Stimulated activated CD8-positive, alpha-beta memory T cell treated with anti-CD3 and anti-CD28 coated beads, Interleukin-4, amount 100 ng/mL, for 24 hours (primary cell): ENCODE data around the gene NTNG2.
A peak's percentile ranks its signal among the peaks of the same experiment; 100 is the strongest.

Experiments
- DNase-seq: peaks from one replicate; pipeline ENCODE4 v3.0.0-alpha.2; 2020; ENCODE audit warnings: low read depth

Gene NTNG2

GRCh38 chr9:132201780-132202703 is 40.2 kb downstream of the NTNG2 start:
- no peak for DNase-seq

DNA sequence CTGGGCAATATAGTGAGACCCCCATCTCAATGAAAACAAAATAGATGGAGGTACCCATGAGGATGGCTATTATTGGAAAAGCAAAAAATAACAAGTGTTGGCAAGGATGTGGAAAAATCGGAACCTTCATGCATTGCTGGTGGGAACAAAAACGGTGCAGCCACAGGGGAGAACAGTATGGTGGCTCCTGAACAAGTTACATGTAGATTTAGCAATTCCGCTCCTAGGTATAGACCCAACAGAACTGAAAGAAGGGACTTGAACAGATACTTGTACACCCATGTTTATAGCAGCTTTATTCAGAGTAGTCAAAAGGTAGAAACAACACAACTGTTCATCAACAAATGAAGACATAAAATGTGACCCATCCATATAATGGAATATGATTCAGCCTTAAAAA is 43.0 kb downstream of the NTNG2 start:
- no peak for DNase-seq

DNA sequence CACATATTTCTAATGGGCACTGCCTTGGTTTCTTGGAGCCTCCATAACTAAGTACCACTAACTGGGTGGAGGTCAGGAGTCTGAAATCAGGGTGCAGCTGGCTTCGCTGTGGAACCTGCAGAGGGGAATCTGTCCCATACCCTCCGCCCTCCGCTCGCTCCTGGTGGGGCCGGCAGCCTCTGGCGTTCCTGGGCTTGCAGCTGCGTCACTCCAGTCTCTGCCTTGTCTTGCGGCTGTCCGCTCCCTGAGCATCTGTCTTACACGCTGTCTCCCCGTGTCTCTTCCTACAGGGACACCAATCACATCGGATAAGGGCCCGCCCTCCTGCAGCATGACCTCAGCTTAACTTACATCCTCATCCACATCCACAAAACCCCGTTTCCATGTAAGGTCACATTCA is 45.4 kb downstream of the NTNG2 start:
- DNase-seq: no peak

DNA sequence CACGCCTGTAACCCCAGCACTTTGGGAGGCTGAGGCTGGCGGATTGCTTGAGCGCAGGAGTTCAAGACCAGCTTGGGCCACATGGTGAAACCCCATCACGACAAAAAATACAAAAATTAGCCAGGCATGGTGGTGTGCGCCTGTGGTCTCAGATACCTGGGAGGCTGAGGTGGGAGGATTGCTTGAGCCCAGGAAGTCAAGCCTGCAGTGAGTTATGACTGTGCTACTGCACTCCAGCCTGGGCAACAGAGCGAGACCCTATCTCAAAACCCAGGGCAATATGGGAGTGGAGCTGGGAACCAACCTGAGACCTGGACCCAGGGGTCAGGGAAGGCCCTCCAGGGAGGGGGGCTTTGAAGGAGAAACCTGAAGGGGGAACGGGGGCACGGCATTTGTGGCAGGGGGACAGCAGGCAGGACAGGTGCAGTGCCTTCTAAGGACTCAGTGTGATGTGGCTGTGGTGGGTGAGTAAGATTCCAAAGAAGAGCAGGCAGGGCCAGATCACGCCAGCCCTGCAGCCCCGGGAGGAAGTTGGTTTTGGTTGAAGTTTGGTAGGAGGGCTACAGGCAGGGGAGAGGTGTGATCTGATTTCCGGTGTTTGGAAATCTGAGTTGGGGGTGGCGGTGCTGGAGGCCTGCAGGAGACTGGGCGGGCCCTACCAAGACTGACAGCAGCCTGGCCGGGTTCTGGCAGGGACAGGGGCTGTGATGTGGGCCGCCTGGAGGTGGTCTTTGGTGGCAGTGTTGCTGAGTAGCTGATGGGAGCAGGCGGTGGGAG is 46.2 kb downstream of the NTNG2 start:
- no peak for DNase-seq

DNA sequence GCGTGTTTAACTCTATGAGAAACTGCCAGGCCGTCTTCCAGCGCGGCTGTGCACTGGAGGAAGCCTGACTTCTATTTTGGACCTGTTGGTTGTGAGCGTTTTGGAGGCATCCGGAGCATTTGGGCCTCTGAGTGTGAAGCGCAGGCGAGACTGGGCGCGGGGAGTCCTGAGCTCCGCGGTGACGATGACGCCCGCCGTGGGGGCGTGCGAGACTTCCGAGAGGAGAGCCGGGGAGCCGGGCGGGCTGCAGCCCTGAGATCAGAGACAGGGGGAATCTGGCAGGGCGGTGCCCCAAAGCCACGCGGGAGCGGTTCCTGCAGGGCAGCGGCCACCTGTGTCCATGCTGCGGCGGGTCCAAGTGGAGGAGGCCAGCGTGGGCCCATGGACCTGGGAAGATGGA is 47.4 kb downstream of the NTNG2 start:
- no peak for DNase-seq

GRCh38 chr9:132210472-132211145 is 48.8 kb downstream of the NTNG2 start:
- DNase-seq: peak; percentile 4

- no peak for DNase-seq
Measured at GRCh38 chr9:132211570-132211969, 49.7 kb downstream of the NTNG2 start.

DNA sequence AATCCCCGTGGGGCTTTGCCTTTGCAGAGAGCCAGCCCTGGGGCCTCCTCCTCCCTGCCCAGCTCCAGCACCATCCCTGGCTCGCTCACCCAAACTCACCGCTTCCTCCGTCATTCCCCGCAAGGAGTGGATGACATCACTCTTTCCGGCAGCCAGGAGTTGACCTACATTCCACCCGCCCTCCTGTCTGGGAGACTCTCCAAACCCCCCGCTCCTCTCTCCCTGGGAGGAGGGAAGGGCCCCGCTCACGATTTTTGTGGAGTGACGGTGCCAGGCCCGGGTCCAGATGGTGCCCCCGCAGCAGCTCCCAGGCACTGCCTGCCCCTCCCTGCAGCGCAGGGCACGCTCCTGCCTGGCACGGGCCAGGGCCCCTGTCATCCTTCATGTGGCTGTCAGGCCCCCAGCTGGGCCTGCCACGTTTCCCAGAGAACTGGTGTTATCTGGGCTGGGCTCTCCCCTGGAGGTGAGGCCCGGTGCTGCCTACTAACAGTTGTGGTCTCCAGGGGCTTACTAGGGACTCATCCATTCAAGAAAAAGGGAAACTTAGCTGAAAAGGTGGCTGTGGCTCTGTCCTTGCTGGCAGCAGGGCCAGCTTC is 52.3 kb downstream of the NTNG2 start:
- DNase-seq: no peak

DNA sequence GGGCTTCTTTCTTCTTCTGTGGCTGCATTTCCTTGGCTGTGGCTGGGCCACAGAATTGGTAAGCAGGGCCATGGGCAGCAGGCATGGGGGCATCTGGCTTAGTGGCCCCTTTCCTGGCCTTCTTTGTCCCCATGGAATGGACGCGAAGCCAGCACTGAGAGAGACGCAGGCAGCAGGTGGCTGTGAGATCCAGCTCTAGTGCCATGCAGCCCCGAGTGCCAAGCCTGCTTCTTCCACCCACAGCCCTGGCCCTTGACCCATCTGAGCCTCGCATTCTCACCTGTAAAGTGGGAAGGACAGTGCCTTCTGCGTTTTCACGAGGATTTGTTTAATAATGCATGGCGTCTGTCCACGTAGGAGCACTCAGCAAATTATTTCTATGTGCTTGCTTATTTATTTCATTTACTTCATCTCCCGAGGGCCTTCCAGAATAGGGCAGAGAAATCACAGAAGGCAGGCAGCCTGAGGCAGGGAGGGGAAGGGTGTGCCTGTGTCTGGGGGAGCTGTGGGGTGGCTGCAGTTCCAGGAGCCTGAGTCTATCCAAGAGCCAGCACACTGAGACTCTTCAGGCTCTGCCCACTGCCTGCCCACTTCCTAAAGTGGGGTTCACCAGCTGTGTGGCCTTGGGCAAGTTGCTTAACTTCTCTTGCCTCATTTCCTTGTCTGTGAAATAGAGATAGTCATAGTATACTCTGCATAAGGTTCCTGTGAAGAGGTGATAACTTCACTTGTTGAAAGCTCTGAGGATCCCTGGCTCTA is 55.2 kb downstream of the NTNG2 start:
- no peak for DNase-seq

- no peak for DNase-seq
Measured at GRCh38 chr9:132218208-132218607, 56.4 kb downstream of the NTNG2 start.

DNA sequence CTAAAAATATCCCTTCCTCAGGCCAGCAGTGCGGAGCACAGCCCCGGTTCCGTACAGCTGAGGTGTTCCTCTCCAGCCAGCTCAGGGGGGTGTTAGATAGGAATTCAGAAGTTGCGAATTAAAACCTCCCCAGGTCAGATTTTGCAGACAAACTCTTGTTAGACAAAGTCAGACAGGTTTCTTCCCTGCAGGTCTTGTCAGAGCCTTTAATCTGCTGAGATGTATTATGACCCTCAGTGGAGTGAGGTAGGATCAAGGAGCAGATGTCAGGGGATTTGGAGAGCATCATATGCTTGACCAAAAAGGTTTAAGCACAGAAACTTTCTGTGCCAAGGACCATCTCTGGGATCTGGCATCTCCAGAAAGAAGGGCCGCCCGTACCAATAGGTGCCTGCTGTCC is 60.1 kb downstream of the NTNG2 start:
- no peak for DNase-seq

- DNase-seq: no peak
Measured at GRCh38 chr9:132224645-132225044, 62.8 kb downstream of the NTNG2 start.

- no peak for DNase-seq
Measured at GRCh38 chr9:132226571-132227430, 64.9 kb downstream of the NTNG2 start.

- DNase-seq: no peak
Measured at GRCh38 chr9:132228062-132228461, 66.2 kb downstream of the NTNG2 start.

- no peak for DNase-seq
Measured at GRCh38 chr9:132230605-132231004, 68.7 kb downstream of the NTNG2 start.

DNA sequence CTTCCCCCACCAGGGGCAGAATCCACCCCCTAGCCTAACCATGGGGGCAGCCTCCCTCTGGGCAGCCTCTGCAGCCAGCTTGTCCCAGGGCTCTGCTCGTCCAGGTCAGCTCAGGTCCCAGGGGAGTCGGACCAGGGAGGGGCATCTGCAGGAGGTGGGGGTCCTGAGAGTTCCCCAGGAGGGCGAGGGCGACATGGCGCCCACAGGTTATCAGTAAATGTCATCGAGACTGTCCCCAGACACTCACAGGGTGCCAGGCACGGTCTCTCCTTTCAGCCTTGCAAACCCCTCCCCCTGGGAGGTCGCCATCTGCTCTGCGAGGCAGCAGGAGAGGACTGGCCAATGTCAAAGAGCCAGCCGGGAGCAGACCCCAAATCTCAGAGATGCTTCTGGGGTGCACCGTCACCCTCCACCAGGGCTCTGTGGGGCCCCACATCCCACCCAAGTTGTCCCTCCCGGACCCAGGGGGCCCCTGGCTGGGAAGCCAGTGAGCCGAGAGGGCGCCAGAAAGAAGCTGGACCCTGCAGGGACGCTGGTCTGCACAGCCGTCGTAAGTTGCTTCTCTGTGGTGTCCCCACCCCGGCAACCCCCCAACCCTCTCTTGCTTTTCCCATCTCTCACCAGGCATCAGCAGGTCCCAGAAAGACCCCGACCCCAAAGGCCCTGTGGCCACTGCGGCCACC is 69.3 kb downstream of the NTNG2 start:
- DNase-seq: no peak

DNA sequence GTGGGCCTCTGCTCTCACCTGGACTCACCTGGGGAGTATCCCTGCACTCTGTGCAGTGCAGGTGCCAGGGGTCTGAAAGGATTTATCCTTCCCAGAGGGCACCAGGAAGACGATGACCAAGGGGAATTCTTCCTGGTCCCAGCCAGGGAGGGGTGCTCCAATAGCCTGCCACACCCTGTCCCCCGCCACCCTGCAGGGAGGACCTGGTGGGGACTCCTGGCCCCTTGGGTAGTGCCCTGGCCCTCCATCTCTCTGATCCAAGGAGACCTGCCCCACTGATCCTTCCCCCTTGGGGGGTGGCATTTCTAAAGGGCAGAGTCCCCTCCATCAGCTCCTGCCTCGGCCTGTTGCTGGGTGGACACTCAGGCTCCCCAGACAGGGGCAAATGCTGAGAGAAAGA is 70.7 kb downstream of the NTNG2 start:
- DNase-seq: no peak

DNA sequence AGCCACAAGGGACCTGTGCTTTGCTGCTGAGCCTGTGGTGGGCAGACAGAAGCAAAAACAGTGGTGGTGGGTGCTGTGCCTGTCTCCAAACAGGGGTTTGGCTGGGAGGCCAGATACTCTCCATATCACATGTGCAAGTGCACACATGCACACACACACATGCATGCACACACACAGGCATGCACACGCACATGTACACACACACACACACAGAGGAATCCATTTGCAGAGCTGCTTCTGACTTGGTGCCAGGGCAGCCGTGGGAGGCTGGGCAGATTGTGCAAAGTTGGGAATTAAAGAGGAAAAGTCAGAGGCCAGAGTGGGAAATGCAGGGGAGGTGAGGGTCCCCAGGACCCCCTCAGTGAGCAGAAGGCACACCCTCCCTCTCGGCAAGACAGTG is 71.3 kb downstream of the NTNG2 start:
- no peak for DNase-seq

GRCh38 chr9:132234535-132234934 is 72.7 kb downstream of the NTNG2 start:
- DNase-seq: no peak

- no peak for DNase-seq
Measured at GRCh38 chr9:132235125-132235524, 73.3 kb downstream of the NTNG2 start.
